DMS153 treated with DMSO at 0.1 percent for 48 hours (cell line): ENCODE measurements around the gene ABCC10.
A peak's percentile ranks its signal among the peaks of the same experiment; 100 is the strongest.
"Not testable (repeated sequence)": the region's sequence is repeated elsewhere in the genome, so short reads cannot be mapped to it uniquely, and the experiment has no call there.

Experiments
- DNase-seq: peaks from one replicate; lab custom pipeline; 2025; ENCODE audit not compliant: unreplicated experiment; lab: John Stamatoyannopoulos, UW

The ABCC10 gene, protein sequence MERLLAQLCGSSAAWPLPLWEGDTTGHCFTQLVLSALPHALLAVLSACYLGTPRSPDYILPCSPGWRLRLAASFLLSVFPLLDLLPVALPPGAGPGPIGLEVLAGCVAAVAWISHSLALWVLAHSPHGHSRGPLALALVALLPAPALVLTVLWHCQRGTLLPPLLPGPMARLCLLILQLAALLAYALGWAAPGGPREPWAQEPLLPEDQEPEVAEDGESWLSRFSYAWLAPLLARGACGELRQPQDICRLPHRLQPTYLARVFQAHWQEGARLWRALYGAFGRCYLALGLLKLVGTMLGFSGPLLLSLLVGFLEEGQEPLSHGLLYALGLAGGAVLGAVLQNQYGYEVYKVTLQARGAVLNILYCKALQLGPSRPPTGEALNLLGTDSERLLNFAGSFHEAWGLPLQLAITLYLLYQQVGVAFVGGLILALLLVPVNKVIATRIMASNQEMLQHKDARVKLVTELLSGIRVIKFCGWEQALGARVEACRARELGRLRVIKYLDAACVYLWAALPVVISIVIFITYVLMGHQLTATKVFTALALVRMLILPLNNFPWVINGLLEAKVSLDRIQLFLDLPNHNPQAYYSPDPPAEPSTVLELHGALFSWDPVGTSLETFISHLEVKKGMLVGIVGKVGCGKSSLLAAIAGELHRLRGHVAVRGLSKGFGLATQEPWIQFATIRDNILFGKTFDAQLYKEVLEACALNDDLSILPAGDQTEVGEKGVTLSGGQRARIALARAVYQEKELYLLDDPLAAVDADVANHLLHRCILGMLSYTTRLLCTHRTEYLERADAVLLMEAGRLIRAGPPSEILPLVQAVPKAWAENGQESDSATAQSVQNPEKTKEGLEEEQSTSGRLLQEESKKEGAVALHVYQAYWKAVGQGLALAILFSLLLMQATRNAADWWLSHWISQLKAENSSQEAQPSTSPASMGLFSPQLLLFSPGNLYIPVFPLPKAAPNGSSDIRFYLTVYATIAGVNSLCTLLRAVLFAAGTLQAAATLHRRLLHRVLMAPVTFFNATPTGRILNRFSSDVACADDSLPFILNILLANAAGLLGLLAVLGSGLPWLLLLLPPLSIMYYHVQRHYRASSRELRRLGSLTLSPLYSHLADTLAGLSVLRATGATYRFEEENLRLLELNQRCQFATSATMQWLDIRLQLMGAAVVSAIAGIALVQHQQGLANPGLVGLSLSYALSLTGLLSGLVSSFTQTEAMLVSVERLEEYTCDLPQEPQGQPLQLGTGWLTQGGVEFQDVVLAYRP (N-terminal part only)

DNA sequence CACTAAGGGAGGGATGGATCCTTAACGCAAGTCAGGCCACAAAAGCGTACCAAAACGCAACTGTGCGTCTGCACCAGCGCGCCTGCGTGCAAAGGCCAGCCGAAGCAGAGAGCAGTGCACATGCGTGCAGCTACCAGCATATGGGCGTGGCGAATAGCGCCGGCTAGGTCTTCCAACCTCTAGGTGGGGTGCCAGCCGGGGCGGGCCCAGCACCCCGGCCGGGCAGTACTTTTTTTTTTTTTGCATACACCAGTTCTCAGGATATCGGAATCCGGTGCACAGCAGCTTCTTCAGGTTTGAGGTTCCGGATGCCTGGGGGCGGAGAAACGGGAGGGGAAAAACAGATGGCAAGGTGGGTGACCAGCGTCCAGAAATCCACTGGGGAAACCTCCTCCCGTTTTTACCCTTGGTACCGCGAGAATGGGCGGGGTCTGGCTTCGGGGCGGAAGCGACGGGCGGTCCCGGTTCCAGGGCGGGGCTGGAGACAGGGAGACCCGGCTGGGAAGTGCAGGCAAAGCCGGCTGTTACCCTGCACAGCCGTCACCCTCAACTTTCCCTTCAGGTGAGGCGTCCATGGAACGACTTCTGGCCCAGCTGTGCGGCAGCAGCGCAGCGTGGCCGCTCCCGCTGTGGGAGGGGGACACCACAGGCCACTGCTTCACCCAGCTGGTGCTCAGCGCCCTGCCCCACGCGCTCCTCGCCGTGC is at the start of gene ABCC10:
Gene ABCC10, plus strand, starts transcription at position 136 of the 706 bp plus-strand sequence. Its CDS starts 438 bp downstream, at position 574.
- peak; percentile 88 for DNase-seq

DNA sequence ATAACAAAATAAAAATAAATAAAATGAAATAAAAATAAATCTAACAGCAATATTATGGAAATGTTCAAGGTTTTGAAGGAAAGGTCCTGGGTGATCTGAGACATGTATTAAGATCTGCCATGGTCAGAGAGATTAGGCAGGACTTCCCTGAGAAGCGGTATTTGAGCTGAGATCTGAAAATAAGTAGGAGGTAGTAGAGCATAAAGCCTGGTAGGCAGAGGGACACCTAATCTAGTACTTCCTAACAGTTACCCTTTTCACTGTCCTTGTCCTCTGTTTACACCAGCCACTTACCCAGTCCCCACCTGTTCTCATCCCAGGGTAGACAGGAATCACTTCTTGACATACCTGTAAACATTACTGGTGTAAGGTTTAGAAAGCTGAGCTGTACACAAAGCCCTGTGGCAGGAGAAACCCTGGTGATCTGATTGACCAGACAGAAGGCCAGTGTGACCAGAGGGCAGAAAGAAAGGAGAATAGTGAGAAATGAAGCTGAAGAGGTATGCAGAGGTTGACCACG is 49.6 kb upstream of the ABCC10 start:
- DNase-seq, result no peak

DNA sequence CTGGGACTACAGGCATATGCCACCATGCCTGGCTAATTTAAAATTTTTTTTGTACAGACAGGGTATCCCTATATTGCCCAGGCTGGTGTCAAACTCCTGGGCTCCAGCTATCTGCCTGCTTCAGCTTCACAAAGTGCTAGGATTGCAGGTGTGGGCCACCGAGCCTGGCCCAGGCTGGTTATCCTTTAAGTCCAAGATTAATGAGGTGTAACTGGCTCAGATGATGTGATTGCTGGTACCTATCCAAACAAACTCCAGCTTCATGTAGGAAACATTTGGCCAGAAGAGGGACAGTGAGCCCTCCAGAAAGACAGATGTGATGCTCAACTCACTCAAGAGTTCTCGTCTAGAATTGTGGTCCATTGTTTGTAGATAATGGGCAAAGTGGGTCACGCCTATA is 48.7 kb upstream of the ABCC10 start:
- no peak for DNase-seq

DNA sequence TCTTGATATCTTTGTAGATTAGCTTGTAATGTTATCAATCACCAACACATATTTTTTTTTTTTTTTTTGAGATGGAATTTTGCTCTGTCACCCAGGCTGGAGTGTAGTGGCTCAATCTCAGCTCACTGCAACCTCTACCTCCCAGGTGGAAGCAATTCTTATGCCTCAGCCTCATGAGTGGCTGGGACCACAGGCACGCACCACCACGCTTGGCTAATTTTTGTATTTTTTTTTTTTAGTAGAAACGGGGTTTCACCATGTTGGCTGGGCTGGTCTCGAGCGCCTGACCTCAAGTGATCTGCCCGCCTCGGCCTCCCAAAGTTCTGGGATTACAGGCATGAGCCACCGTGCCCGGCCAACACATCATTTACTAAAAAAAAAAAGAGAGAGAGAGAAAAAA is 46.5 kb upstream of the ABCC10 start:
- not testable (repeated sequence) for DNase-seq

DNA sequence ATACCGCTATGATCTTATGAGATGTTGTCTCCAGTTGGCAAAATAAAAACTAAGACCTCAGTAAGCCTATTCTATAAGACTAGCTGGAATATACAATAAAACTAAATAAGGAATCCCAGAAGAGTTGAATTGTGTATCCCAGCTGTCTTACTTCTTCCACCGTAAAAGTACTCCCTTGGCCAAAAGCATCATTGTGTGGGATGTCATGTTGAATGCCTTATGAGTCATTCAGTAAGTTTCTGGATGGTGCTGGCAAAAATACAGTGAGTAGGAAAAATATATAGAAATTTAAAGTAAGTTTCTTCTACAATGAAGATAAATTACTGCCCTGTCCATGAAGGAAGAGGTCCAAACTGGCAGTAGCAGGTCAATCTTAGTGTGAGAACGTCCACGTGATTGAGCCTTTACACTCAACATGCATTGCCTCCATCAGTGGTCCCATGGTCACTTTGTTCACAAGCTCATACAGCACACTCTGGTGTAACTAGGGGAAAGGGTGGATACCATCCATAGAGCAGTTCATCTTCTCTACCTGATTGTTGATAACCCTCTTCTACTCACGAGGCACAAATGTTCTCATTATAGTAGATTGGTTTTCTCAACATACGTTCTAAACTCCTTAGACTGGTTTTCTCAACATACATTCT is 44.2 kb upstream of the ABCC10 start:
- DNase-seq, result no peak

DNA sequence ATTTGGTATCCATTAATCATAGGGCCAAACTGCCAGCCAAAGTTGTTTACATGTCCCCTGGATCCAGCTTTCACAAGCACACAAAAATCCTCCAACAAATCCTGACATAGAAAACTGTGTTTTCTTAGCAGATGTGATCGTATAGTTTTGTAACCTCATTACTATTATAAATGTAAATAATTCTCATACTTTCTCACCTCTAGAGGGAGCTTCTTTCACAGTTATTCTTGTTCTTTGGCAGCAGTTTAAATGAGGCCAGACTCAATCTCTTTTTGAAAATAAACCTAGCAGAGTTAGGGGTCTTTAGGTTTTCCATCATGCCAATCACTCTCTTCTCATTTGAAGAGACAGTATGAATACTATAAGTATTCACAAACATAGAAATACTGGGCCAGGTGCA is 40.8 kb upstream of the ABCC10 start:
- no peak for DNase-seq

DNA sequence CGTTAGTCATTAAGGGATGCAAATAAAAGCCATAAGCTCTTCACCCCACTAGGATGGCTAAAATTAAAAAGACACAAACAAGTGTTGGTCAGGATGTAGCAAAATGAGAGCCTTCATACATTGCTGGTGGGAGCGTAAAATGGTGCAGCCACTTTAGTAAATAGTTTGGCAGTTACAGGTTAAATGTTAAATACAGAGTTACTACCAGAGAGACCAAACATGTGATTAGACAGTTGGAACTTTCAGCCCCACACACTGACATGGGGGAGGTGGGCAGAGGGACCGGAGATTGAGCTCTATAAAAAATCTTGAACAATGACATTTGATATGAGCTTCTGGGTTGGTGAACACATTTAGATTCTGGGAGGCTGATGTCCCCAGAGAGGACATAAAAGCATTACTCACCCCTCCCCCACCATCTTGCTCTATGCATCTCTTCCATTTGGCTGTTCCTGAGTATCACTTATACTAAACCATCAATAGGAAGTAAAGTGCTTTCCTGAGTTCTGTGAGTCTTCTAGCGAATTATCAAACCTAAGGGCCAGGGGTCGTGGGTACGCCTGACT is 37.5 kb upstream of the ABCC10 start:
- no peak for DNase-seq

DNA sequence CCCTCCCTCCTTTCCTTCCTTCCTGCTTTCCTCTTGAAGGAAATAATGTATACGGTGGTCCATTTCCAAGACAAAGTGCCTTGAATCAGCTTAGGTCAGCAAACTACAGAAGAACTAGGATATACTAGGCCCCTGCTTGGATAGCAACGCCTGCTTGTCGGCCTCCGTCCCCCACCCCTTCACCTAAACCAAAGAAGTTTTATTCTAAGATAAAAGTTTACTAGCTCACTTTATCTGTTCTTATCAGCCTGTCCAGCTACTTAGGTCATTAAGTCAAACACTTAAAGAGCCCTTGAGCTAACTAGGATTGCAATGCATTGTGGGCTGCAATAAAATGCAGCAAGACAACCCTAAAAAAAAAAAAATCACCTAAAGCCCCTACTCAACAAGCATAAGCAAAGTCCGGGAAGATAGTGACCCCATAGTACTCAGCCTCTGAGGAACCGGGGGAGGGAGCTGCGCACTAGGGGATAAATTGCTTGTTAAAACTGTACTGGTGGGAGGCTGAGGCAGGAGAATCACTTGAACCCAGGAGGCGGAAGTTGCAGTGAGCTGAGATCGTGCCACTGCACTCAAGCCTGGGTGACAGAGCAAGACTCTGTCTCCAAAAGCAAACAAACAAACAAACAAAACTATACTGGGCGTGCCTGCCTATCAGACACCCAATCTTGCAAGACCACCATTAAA is 36.4 kb upstream of the ABCC10 start:
- not testable (repeated sequence) for DNase-seq

DNA sequence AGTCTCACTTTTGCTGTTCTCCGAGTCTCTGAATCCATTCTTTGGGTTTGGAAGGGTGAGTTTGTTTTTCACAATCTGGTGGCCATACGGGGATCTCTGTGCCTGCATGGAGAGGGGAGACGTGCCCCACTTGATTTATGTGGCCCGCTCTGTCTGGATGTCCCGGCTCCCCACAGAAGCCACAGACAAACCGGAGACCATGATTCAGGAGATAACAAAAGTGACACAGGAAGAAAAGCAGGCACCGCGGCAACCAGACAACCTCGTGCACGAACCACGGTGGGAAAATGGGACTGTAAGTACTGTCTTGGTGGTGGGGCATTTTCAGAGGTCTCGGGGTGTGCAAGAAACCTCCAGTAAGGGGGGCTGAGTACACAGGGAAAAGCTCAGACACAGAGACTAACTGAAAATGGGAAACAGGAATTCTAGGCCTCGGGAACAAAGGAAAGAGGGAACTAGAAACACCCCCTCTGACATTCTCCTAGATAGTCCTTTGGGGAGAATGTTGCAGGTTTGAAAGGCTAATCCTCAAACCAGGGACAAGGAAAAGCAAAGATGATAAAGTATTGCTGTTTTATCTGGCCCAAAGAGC is 35.8 kb upstream of the ABCC10 start:
- no peak for DNase-seq

DNA sequence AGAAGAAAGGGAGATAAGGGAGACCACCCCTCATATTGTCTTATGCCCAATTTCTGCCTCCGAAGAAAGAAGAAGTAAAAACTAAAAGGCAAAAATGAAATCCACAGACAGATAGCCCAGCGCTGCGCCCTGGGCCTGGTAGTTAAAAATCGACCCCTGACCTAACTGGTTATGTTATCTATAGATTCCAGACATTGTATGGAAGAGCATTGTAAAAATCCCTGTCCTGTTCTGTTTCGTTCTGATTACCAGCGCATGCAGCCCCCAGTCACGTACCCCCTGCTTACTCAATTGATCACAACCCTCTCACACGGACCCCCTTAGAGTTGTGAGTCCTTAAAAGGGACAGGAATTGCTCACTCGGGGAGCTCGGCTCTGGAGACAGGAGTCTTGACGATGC is 34.2 kb upstream of the ABCC10 start:
- not testable (repeated sequence) for DNase-seq

DNA sequence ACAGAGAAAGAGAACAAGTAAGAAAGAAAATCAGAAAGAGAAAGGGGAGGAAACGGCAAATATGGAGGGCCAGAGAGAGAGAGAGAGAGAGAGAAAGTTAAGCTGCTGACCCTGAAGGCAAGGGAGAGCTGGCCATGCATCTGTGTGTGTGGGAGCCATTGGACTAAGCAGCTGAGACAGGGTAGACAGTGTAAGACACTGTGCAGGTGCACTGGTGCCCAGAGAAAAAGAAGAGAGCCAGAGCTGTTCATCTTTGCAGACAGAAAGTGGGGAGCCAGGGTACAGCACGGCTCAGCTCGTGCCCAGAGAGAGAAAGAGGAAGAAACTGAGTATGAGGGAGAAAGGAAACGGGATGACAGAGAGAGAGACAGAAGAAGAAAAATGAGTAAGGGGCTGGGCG is 33.7 kb upstream of the ABCC10 start:
- no peak for DNase-seq

DNA sequence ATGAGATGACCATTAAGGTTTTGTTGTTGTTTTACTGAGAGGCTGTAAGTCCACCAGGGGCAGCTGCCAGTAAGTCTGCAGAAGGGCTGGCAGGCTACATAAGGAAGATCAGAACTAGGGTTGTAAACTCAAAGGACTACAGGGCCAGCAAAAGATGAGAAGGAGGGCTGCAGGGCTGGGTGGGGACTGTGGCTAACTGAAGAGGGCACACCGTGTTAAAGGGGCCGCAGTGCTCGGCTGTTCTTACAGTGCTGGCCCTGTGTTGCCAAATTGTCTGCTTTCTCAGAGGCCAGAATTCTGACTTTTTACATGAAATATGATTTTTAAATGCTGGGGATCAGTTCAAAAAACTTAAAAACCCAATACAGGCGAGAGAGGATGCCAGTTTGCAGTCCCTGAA is 32.4 kb upstream of the ABCC10 start:
- DNase-seq, result no peak

DNA sequence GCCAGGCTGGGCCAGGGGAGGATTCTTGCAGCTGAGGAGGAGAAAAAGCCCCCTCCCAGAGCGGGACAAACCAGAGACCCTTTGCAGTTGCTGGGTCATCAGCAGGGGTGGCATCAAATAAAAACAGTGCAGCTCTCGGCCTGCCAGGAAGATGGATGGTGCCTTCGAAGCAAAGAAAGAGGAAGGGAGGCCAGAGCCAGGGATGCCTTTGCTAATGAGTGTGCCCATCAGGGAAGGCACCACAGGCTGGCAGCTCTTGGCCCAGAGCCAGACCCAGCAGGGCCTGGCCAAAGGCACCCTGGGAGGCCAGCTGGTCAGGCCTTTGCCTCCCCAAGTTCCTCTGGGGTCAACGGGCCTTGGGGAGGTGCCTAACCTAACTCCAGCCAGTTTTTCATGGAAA is 31.6 kb upstream of the ABCC10 start:
- DNase-seq, result no peak

DNA sequence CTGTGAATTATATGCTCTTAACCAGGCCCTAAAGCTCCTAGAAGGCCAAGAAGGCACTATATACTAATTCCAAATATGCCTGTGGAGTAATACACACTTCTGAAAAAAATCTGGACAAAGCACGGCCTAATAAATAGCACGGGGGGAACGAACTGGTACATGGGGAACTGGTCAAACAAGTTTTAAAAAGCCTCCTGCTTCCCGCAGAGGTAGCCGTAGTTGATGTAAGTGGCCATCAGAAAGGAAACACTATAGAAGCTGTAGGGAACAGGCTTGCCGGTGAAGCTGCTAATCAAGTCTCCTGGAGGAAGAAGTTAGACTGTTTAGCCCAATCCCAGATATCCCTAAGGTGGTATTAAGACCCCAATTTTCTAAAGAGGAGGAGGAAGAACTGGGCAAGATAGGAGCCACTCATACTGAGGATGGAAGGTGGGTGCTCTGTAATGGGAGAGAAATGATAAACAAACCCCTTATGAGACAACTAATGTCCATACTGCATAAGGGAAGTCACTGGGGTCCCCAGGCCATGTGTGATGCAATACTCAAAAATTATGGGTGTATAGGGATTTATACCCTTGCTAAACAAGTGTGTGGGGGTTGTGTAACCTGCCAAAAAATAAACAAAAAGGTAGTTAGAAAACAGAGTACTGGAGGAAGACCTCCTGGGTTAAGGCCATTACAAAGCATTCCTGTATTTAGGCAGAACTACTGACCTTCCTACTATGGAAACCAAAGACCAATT is 30.8 kb upstream of the ABCC10 start:
- DNase-seq, result peak; percentile 59

DNA sequence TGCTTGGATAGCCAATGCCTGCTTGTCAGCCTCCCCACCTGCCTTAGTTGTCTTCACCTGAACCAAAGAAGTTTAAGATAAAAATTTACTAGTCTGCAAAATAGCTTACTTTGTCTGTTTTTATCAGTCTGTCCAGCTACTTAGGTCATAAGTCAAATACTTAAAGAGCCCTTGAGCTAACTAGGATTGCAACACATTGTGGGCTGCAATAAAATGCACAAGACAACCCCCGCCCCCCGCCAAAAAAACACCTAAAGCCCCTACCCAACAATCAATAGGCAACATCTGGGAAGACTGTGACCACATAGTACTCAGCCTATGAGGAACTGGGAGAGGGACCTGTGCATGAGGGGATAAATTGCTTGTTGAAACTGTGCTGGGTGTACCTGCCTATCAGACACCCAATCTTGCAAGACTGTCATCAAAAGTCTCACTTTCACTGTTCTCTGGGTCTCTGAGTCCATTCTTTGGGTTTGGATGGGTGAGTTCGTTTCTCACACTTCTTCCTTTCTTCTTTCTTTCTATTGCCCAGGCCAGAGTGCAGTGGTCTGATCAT is 27.3 kb upstream of the ABCC10 start:
- no peak for DNase-seq

DNA sequence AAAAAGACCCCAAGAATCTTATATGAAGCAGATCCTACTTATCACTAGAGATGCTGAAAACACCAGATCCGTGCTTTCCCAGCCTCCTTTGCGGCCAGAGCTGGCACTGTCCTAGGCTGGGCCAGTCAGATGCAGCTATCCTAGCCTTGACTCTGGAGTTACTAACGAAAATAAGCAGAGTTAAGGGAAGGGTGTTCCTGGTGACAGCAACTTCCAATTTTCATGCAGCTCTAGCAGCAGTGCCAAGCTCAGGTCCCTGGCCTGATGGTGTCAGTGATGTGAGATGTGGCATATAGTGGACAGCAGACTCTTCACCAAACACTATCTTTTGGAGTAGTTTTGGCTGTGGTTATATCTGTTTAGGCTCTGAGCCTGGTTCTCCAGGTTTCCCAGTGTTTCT is 25.6 kb upstream of the ABCC10 start:
- no peak for DNase-seq

DNA sequence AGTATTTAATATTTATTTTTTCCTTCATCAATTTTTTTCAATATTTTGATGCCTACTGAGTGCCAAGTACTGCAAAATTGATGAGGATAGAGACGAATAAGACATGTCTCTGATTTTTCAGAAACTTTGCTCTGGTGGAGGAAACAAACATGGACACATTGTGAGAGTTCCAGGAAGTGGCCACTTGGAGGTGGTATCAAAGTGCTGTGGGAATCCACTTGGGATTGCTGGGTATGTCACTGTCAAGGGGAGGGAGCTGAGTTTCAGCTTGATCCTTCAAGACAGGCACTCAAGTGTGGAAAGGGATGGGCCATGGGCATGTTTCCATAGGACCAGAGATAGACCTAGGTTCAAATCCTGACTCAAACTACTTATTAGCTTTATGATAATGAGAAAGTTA is 24.5 kb upstream of the ABCC10 start:
- DNase-seq, result no peak

DNA sequence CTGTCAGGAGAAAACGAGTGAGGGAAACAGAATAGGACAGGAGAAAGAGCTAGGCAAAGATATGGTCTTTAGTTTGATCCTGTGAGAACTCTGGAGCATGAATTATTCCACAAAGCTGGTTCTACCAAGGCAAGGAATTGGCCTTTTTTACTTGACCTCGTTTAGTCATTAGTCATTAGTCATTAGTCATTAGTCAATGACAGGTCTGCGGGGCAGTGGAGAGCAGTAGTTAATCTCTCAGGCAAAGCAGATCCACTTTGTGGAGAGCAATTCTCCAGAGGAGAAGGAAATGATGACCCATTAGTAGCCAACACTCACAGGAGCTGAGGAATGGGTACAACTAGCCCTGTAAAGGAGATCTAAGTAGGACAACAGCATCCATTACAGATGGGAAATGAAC is 22.0 kb upstream of the ABCC10 start:
- DNase-seq, result no peak
